Measurements from ENCODE around the gene ADM2.
A peak's percentile ranks its signal among the peaks of the same experiment; 100 is the strongest.

ADM2 gene

GRCh38 chr22:50523806-50524675, 42.7 kb downstream of the ADM2 start:
- Histone ChIP-seq H3K79me2 (ENCODE audit: control insufficient read depth, low read length) (peaks cover 51% of the 10 kb centered on the region), H3K9me2 (replicated peaks; ENCODE audit: control insufficient read depth, low read length) (no peaks in the 10 kb centered on the region), H3K9me3 (ENCODE audit: control insufficient read depth, insufficient read depth, low read length) (no peaks in the 10 kb centered on the region), H4K20me1 (ENCODE audit: control insufficient read depth, insufficient read depth, low read depth, low read length) (no peaks in the 10 kb centered on the region), H3K27me3 (ENCODE audit: control insufficient read depth, low read length) (no peaks in the 10 kb centered on the region), H3K4me2 (ENCODE audit: low read length) (peak overlapping the region; percentile 97), H3K4me3 (ENCODE audit: low read length) (peak overlapping the region; percentile 93), H3K4me1 (ENCODE audit: control insufficient read depth, low read length) (peaks cover 22% of the 10 kb centered on the region), H3F3A (ENCODE audit: control insufficient read depth, insufficient read depth) (peaks cover 18% of the 10 kb centered on the region), H3K36me3 (ENCODE audit: control insufficient read depth, low read length) (peaks cover 52% of the 10 kb centered on the region), H3K27ac (ENCODE audit: low read depth, low read length) (peak overlapping the region; percentile 83)
- no peak for TF ChIP-seq EZH2phosphoT487 (IDR thresholded peaks at IDR 0.05; ENCODE audit: borderline replicate concordance, low read length)
- TF ChIP-seq, protein P1, sequence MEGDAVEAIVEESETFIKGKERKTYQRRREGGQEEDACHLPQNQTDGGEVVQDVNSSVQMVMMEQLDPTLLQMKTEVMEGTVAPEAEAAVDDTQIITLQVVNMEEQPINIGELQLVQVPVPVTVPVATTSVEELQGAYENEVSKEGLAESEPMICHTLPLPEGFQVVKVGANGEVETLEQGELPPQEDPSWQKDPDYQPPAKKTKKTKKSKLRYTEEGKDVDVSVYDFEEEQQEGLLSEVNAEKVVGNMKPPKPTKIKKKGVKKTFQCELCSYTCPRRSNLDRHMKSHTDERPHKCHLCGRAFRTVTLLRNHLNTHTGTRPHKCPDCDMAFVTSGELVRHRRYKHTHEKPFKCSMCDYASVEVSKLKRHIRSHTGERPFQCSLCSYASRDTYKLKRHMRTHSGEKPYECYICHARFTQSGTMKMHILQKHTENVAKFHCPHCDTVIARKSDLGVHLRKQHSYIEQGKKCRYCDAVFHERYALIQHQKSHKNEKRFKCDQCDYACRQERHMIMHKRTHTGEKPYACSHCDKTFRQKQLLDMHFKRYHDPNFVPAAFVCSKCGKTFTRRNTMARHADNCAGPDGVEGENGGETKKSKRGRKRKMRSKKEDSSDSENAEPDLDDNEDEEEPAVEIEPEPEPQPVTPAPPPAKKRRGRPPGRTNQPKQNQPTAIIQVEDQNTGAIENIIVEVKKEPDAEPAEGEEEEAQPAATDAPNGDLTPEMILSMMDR (IDR thresholded peaks at IDR 0.05; ENCODE audit: low read depth, low read length, poor library complexity, severe bottlenecking) = no peak

DNA sequence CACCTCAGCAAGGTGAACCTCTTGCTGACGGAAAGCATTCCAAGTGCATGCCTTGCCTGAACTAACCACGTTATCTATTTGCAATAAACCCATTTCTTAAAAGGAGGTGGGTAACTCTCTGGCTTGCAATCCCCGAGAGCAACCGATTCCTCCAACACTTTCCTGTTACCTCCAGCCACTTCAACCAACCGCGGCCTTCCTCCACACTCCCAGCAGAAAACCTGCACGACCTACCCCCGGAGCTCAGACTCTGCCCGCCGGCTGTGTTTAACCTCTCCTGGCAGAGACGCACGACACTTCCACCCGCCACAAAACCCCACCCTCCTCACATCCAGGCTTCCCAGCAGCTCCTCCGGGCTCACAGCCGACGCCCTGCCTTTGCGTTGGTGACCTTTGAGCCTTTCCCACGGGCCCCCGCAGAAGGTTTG, 43.3 kb downstream of the ADM2 start:
- TF ChIP-seq, protein P1 (IDR thresholded peaks at IDR 0.05; ENCODE audit: low read depth, low read length, poor library complexity, severe bottlenecking) = no peak
- no peak for TF ChIP-seq EZH2phosphoT487 (IDR thresholded peaks at IDR 0.05; ENCODE audit: borderline replicate concordance, low read length)
- no peaks in the 10 kb centered on the region for H3K27me3 ChIP-seq (ENCODE audit: control insufficient read depth, low read length)
- peaks cover 23% of the 10 kb centered on the region for H3K4me1 ChIP-seq (ENCODE audit: control insufficient read depth, low read length)
- H3K4me2 ChIP-seq (ENCODE audit: low read length) = peak overlapping the region; percentile 97
- H3K9me3 ChIP-seq (ENCODE audit: control insufficient read depth, insufficient read depth, low read length) = no peaks in the 10 kb centered on the region
- peaks cover 46% of the 10 kb centered on the region for H3K36me3 ChIP-seq (ENCODE audit: control insufficient read depth, low read length)
- H3K9me2 ChIP-seq (replicated peaks; ENCODE audit: control insufficient read depth, low read length) = no peaks in the 10 kb centered on the region
- H4K20me1 ChIP-seq (ENCODE audit: control insufficient read depth, insufficient read depth, low read depth, low read length) = no peaks in the 10 kb centered on the region
- H3K4me3 ChIP-seq (ENCODE audit: low read length) = peak overlapping the region; percentile 93
- H3K27ac ChIP-seq (ENCODE audit: low read depth, low read length) = peak overlapping the region; percentile 83
- H3F3A ChIP-seq (ENCODE audit: control insufficient read depth, insufficient read depth) = peaks cover 21% of the 10 kb centered on the region
- H3K79me2 ChIP-seq (ENCODE audit: control insufficient read depth, low read length) = peaks cover 51% of the 10 kb centered on the region

GRCh38 chr22:50525104-50525857, 43.9 kb downstream of the ADM2 start, which contains the start of gene SCO2:
Gene SCO2 (minus strand): TSS chr22:50525598. CDS start chr22:50524411, 1,187 bp downstream.
- Histone ChIP-seq H3F3A (ENCODE audit: control insufficient read depth, insufficient read depth) (peaks cover 21% of the 10 kb centered on the region), H4K20me1 (ENCODE audit: control insufficient read depth, insufficient read depth, low read depth, low read length) (no peaks in the 10 kb centered on the region), H3K79me2 (ENCODE audit: control insufficient read depth, low read length) (peaks cover 51% of the 10 kb centered on the region), H3K27me3 (ENCODE audit: control insufficient read depth, low read length) (no peaks in the 10 kb centered on the region), H3K27ac (ENCODE audit: low read depth, low read length) (peak within 1 kb of the TSS; percentile 83), H3K4me2 (ENCODE audit: low read length) (peak within 1 kb of the TSS; percentile 97), H3K36me3 (ENCODE audit: control insufficient read depth, low read length) (peaks cover 46% of the 10 kb centered on the region), H3K9me2 (replicated peaks; ENCODE audit: control insufficient read depth, low read length) (no peaks in the 10 kb centered on the region), H3K9me3 (ENCODE audit: control insufficient read depth, insufficient read depth, low read length) (no peaks in the 10 kb centered on the region), H3K4me3 (ENCODE audit: low read length) (peak within 1 kb of the TSS; percentile 93), H3K4me1 (ENCODE audit: control insufficient read depth, low read length) (peaks cover 29% of the 10 kb centered on the region)
- TF ChIP-seq EZH2phosphoT487 (IDR thresholded peaks at IDR 0.05; ENCODE audit: borderline replicate concordance, low read length) = no peak
- TF ChIP-seq, protein P1 (IDR thresholded peaks at IDR 0.05; ENCODE audit: low read depth, low read length, poor library complexity, severe bottlenecking) = no peak
